Neural crest cell (in vitro differentiated cells): ENCODE results near the gene WDR20. TPM values are rescaled to one million over a fixed set of nuclear protein-coding genes. Genes with fewer than 3 reads are reported as not detected.

Experiments used
- DNase-seq: peaks from one replicate; pipeline ENCODE4 v3.0.0; 2021; ENCODE audit warnings: low read depth, mixed read lengths, low spot score
- H3K27ac Mint-ChIP-seq: one replicate; pipeline ENCODE4 v1.8.0; 2021; ENCODE audit warnings: mild to moderate bottlenecking, mixed read lengths; ENCODE audit not compliant: unreplicated experiment
- H3K27me3 Mint-ChIP-seq: 2 replicates; pipeline ENCODE4 v1.8.0; 2021; ENCODE audit warnings: low read depth, mild to moderate bottlenecking, mixed read lengths
- H3K36me3 Mint-ChIP-seq: 2 replicates; pipeline ENCODE4 v1.8.0; 2021; ENCODE audit warnings: low read depth, mild to moderate bottlenecking, mixed read lengths
- H3K4me1 Mint-ChIP-seq: 2 replicates; pipeline ENCODE4 v1.8.0; 2021; ENCODE audit warnings: mixed read lengths
- H3K4me3 Mint-ChIP-seq: one replicate; pipeline ENCODE4 v1.8.0; 2021; ENCODE audit warnings: mild to moderate bottlenecking, mixed read lengths
- H3K9me3 Mint-ChIP-seq: 2 replicates; pipeline ENCODE4 v1.8.0; 2021; ENCODE audit warnings: mixed read lengths
- CTCF ChIP-seq: fragments of 200-600 bp; sonication (generic); conservative IDR thresholded peaks from 2 replicates; pipeline ENCODE4 v1.5.0; 2021; ENCODE audit warnings: antibody characterized with exemption, mild to moderate bottlenecking
- total RNA-seq: library from RNA; stranded (reverse); gene quantifications from 2 replicates; pipeline ENCODE4 v1.2.1, GENCODE V29; 2021

The WDR20 gene
- total RNA-seq, 1 donor from 2014 or later: 30.2 TPM

- no peak for DNase-seq
- Mint-ChIP-seq H3K9me3 (peaks cover 2% of the 10 kb centered on the region), H3K4me3 (peak overlapping the region; percentile 100), H3K4me1 (peaks cover 26% of the 10 kb centered on the region), H3K36me3 (peaks cover 8% of the 10 kb centered on the region), H3K27ac (no peak overlapping the region), H3K27me3 (peaks cover 14% of the 10 kb centered on the region)
- TF ChIP-seq CTCF: no peak
Observed at GRCh38 chr14:102138535-102138934, 1.2 kb upstream of the WDR20 start.

GRCh38 chr14:102138961-102139285 lies 774 bp upstream of the WDR20 start:
- Mint-ChIP-seq H3K4me1 (peaks cover 26% of the 10 kb centered on the region), H3K27me3 (peaks cover 14% of the 10 kb centered on the region), H3K36me3 (peaks cover 8% of the 10 kb centered on the region), H3K27ac (no peak overlapping the region), H3K4me3 (peak overlapping the region; percentile 100), H3K9me3 (peaks cover 2% of the 10 kb centered on the region)
- no peak for TF ChIP-seq CTCF
- no peak for DNase-seq

GRCh38 chr14:102140027-102140749 lies 491 bp downstream of the WDR20 start:
- Mint-ChIP-seq H3K4me3 (peak overlapping the region; percentile 100), H3K27ac (peak overlapping the region; percentile 97), H3K27me3 (peaks cover 14% of the 10 kb centered on the region), H3K36me3 (no peaks in the 10 kb centered on the region), H3K9me3 (no peaks in the 10 kb centered on the region), H3K4me1 (peaks cover 29% of the 10 kb centered on the region)
- no peak for TF ChIP-seq CTCF
- peak; percentile 16 for DNase-seq

GRCh38 chr14:102140750-102141145 lies 1.1 kb downstream of the WDR20 start:
- H3K27me3 Mint-ChIP-seq: peaks cover 14% of the 10 kb centered on the region
- DNase-seq: no peak

GRCh38 chr14:102141797-102142196 lies 2.1 kb downstream of the WDR20 start:
- peak overlapping the region; percentile 27 for H3K4me3 Mint-ChIP-seq
- H3K9me3 Mint-ChIP-seq: no peaks in the 10 kb centered on the region
- H3K36me3 Mint-ChIP-seq: no peaks in the 10 kb centered on the region
- H3K27ac Mint-ChIP-seq: no peak overlapping the region
- no peak for DNase-seq
- no peak for TF ChIP-seq CTCF
- H3K4me1 Mint-ChIP-seq: peaks cover 29% of the 10 kb centered on the region
- peaks cover 14% of the 10 kb centered on the region for H3K27me3 Mint-ChIP-seq

More at GRCh38 chr14:102140750-102141145, 1.1 kb downstream of the WDR20 start:
- Mint-ChIP-seq H3K4me3 (peak overlapping the region; percentile 100), H3K4me1 (peaks cover 29% of the 10 kb centered on the region), H3K27ac (peak overlapping the region; percentile 21), H3K9me3 (no peaks in the 10 kb centered on the region), H3K36me3 (no peaks in the 10 kb centered on the region)
- no peak for TF ChIP-seq CTCF
